Mucosa of rectum (tissue), 2 donors: Measurements from ENCODE around the gene CD37.

ENCODE experiments used
- H3K27ac ChIP-seq, 2 donors: one replicate each; pipeline ENCODE4 v1.7.0; 2013; ENCODE audit warnings: inconsistent platforms in 2 of 2, low read depth in 2 of 2, low read length in 2 of 2
- H3K27me3 ChIP-seq, 2 donors: one replicate each; pipeline ENCODE4 v1.7.0; 2013; ENCODE audit warnings: low read length in 2 of 2; ENCODE audit not compliant: control insufficient read depth in 2 of 2, insufficient read depth in 2 of 2
- H3K36me3 ChIP-seq, 2 donors: one replicate each; pipeline ENCODE4 v1.7.0; 2013; ENCODE audit warnings: low read length in 2 of 2; ENCODE audit not compliant: control insufficient read depth in 2 of 2, insufficient read depth in 2 of 2
- H3K4me1 ChIP-seq, 2 donors: one replicate each; pipeline ENCODE4 v1.7.0; 2013; ENCODE audit warnings: low read length in 2 of 2, mild to moderate bottlenecking in 1 of 2; ENCODE audit not compliant: control insufficient read depth in 2 of 2, insufficient read depth in 2 of 2
- H3K4me3 ChIP-seq, 2 donors: one replicate each; pipeline ENCODE4 v1.7.0; 2013; ENCODE audit warnings: low read length in 2 of 2
- H3K9ac ChIP-seq, 2 donors: one replicate each; pipeline ENCODE4 v1.7.0; 2013; ENCODE audit warnings: low read length in 2 of 2, low read depth in 1 of 2, mild to moderate bottlenecking in 1 of 2
- H3K9me3 ChIP-seq, 2 donors: one replicate each; pipeline ENCODE4 v1.7.0; 2013; ENCODE audit warnings: low read length in 2 of 2; ENCODE audit not compliant: control insufficient read depth in 2 of 2
- donor health status: healthy.
- donor health status: Normal muscosa, but diverticular disease.

Gene CD37

GRCh38 chr19:49337267-49338022 is 2.2 kb downstream of the CD37 start:
- no peak overlapping the region for H3K4me3 ChIP-seq
- H3K27me3 ChIP-seq: no peaks in the 10 kb centered on the region
- peaks cover 0 to 5% of the 10 kb centered on the region in 2 donors for H3K36me3 ChIP-seq
- no peaks in the 10 kb centered on the region for H3K9me3 ChIP-seq
- no peak overlapping the region for H3K9ac ChIP-seq
- H3K4me1 ChIP-seq: peaks cover 4 to 18% of the 10 kb centered on the region in 2 donors
- H3K27ac ChIP-seq: no peak overlapping the region

- Histone ChIP-seq H3K9me3 (no peaks in the 10 kb centered on the region), H3K9ac (no peak overlapping the region), H3K27ac (no peak overlapping the region), H3K4me1 (peaks cover 4 to 18% of the 10 kb centered on the region in 2 donors), H3K4me3 (peak overlapping the region; percentile 41 to 46), H3K27me3 (no peaks in the 10 kb centered on the region), H3K36me3 (peaks cover 0 to 5% of the 10 kb centered on the region in 2 donors)
Measured at GRCh38 chr19:49338023-49338677, 2.9 kb downstream of the CD37 start.

- Histone ChIP-seq H3K27me3 (no peaks in the 10 kb centered on the region), H3K36me3 (peaks cover 0 to 5% of the 10 kb centered on the region in 2 donors), H3K9me3 (no peaks in the 10 kb centered on the region), H3K4me1 (peaks cover 4 to 18% of the 10 kb centered on the region in 2 donors), H3K9ac (peak overlapping the region in 1 of 2 donors; percentile 50), H3K4me3 (peak overlapping the region; percentile 51 to 68), H3K27ac (peak overlapping the region; percentile 63 to 82)
Measured at GRCh38 chr19:49338691-49339300, 3.6 kb downstream of the CD37 start.

- no peaks in the 10 kb centered on the region for H3K9me3 ChIP-seq
- peak overlapping the region in 1 of 2 donors; percentile 50 for H3K9ac ChIP-seq
- no peaks in the 10 kb centered on the region for H3K27me3 ChIP-seq
- peaks cover 4 to 18% of the 10 kb centered on the region in 2 donors for H3K4me1 ChIP-seq
- peak overlapping the region; percentile 63 to 82 for H3K27ac ChIP-seq
- H3K4me3 ChIP-seq: peak overlapping the region; percentile 51 to 68
- peaks cover under 1 to 5% of the 10 kb centered on the region in 2 donors for H3K36me3 ChIP-seq
Measured at GRCh38 chr19:49339301-49340068, 4.3 kb downstream of the CD37 start.

- peak overlapping the region; percentile 63 to 82 for H3K27ac ChIP-seq
Measured at GRCh38 chr19:49340069-49340864, 5.1 kb downstream of the CD37 start.

GRCh38 chr19:49340865-49341718 is 5.9 kb downstream of the CD37 start:
- H3K9me3 ChIP-seq: no peaks in the 10 kb centered on the region
- no peaks in the 10 kb centered on the region for H3K27me3 ChIP-seq
- H3K9ac ChIP-seq: no peak overlapping the region
- H3K4me3 ChIP-seq: no peak overlapping the region
- H3K36me3 ChIP-seq: peaks cover 3 to 5% of the 10 kb centered on the region in 2 donors
- no peak overlapping the region for H3K27ac ChIP-seq
- H3K4me1 ChIP-seq: peaks cover 4 to 18% of the 10 kb centered on the region in 2 donors

More at GRCh38 chr19:49340069-49340864, 5.1 kb downstream of the CD37 start:
- Histone ChIP-seq H3K9ac (peak overlapping the region in 1 of 2 donors; percentile 50), H3K9me3 (no peaks in the 10 kb centered on the region), H3K4me3 (peak overlapping the region; percentile 51 to 65), H3K36me3 (peaks cover 3 to 5% of the 10 kb centered on the region in 2 donors), H3K27me3 (no peaks in the 10 kb centered on the region), H3K4me1 (peaks cover 4 to 18% of the 10 kb centered on the region in 2 donors)

- Histone ChIP-seq H3K27me3 (no peaks in the 10 kb centered on the region), H3K4me1 (peaks cover 4 to 18% of the 10 kb centered on the region in 2 donors), H3K27ac (no peak overlapping the region), H3K9ac (no peak overlapping the region), H3K9me3 (no peaks in the 10 kb centered on the region), H3K36me3 (peaks cover 5 to 8% of the 10 kb centered on the region in 2 donors), H3K4me3 (no peak overlapping the region)
Measured at GRCh38 chr19:49342291-49342721, 7.1 kb downstream of the CD37 start.

- peaks cover 5 to 8% of the 10 kb centered on the region in 2 donors for H3K36me3 ChIP-seq
- H3K27ac ChIP-seq: no peak overlapping the region
- H3K9me3 ChIP-seq: no peaks in the 10 kb centered on the region
Measured at GRCh38 chr19:49343123-49343522, 7.9 kb downstream of the CD37 start.

More at GRCh38 chr19:49343123-49343522, 7.9 kb downstream of the CD37 start:
- Histone ChIP-seq H3K4me1 (peaks cover 4 to 18% of the 10 kb centered on the region in 2 donors), H3K4me3 (no peak overlapping the region), H3K27me3 (no peaks in the 10 kb centered on the region), H3K9ac (no peak overlapping the region)
